Measurements from ENCODE around the gene THSD4. TPM values are rescaled to one million over a fixed set of nuclear protein-coding genes. Genes with fewer than 3 reads are reported as not detected.

The THSD4 gene
- total RNA-seq, 3 donors from 2014 or later: 18.3 to 46.2 (median 27.1) TPM

- H3K9me3 ChIP-seq: no peaks in the 10 kb centered on the region
- no peak for TF ChIP-seq CTCF (IDR thresholded peaks at IDR 0.05)
- ATAC-seq (no peak), DNase-seq (no peak)
- no peak overlapping the region for H3K4me3 ChIP-seq
- intact Hi-C loops (cut with DNase I, micrococcal nuclease): no loop called here
- H3K36me3 ChIP-seq (ENCODE audit: low read depth): no peaks in the 10 kb centered on the region
- H3K4me1 ChIP-seq (ENCODE audit: low read depth): no peaks in the 10 kb centered on the region
These were observed 28.4 kb downstream of the THSD4 start for GRCh38 chr15:71143373-71144310.

GRCh38 chr15:71145648-71146047, 30.4 kb downstream of the THSD4 start:
- ATAC-seq (no peak), DNase-seq (no peak)
- no peak for TF ChIP-seq CTCF (IDR thresholded peaks at IDR 0.05)
- no peaks in the 10 kb centered on the region for H3K4me1 ChIP-seq (ENCODE audit: low read depth)
- intact Hi-C loops (cut with DNase I, micrococcal nuclease): no loop called here
- H3K9me3 ChIP-seq: no peaks in the 10 kb centered on the region
- H3K4me3 ChIP-seq: no peak overlapping the region
- H3K36me3 ChIP-seq (ENCODE audit: low read depth): no peaks in the 10 kb centered on the region

- no peaks in the 10 kb centered on the region for H3K9me3 ChIP-seq
- peak in 1 of 3 donors; percentile 20 for DNase-seq
- no peaks in the 10 kb centered on the region for H3K4me1 ChIP-seq (ENCODE audit: low read depth)
- intact Hi-C loops (cut with DNase I, micrococcal nuclease): no loop called here
- H3K4me3 ChIP-seq: no peak overlapping the region
- TF ChIP-seq CTCF (IDR thresholded peaks at IDR 0.05): no peak
- no peaks in the 10 kb centered on the region for H3K36me3 ChIP-seq (ENCODE audit: low read depth)
- peak; percentile 77 for ATAC-seq
These were observed 31.3 kb downstream of the THSD4 start for GRCh38 chr15:71146580-71146982.

GRCh38 chr15:71148048-71148447, 32.8 kb downstream of the THSD4 start:
- ATAC-seq (no peak), DNase-seq (no peak)
- no peak overlapping the region for H3K4me3 ChIP-seq
- intact Hi-C loops (cut with DNase I, micrococcal nuclease): no loop called here
- no peaks in the 10 kb centered on the region for H3K36me3 ChIP-seq (ENCODE audit: low read depth)
- H3K4me1 ChIP-seq (ENCODE audit: low read depth): no peaks in the 10 kb centered on the region
- H3K9me3 ChIP-seq: no peaks in the 10 kb centered on the region
- TF ChIP-seq CTCF (IDR thresholded peaks at IDR 0.05): no peak

- Histone ChIP-seq H3K4me3 (no peak overlapping the region), H3K9me3 (no peaks in the 10 kb centered on the region), H3K4me1 (ENCODE audit: low read depth) (no peaks in the 10 kb centered on the region), H3K36me3 (ENCODE audit: low read depth) (no peaks in the 10 kb centered on the region)
- peak; percentile 14 for ATAC-seq
- DNase-seq: no peak
- no peak for TF ChIP-seq CTCF (IDR thresholded peaks at IDR 0.05)
- intact Hi-C loops (cut with DNase I, micrococcal nuclease): no loop called here
These were observed 34.6 kb downstream of the THSD4 start for GRCh38 chr15:71149646-71150557.

All from mucosa of descending colon (tissue), 3 donors.